Thyroid gland (tissue), 4 donors: ENCODE results near the gene TPBG. TPM values are rescaled to one million over a fixed set of nuclear protein-coding genes. Genes with fewer than 3 reads are reported as not detected.
A peak's percentile ranks its signal among the peaks of the same experiment; 100 is the strongest.

Source experiments
- DNase-seq, 2 donors: peaks; one replicate each; pipeline ENCODE4 v3.0.0-alpha.2; 2019
- H3K27ac ChIP-seq, 3 donors: fragments of 200-600 bp; sonication (generic); 1 replicate in 2 of 3; 2 replicates in 1 of 3; pipeline ENCODE4 v1.5.1; 2016 to 2019; ENCODE audit warnings: mild to moderate bottlenecking in 1 of 3, moderate library complexity in 1 of 3
- H3K27me3 ChIP-seq: fragments of 200-600 bp; sonication (generic); one replicate; pipeline ENCODE4 v1.5.1; 2019
- H3K36me3 ChIP-seq, 2 donors: fragments of 200-600 bp; sonication (generic); one replicate each; pipeline ENCODE4 v1.5.1; 2016 to 2019
- H3K4me1 ChIP-seq, 2 donors: fragments of 200-600 bp; sonication (generic); one replicate each; pipeline ENCODE4 v1.5.1; 2017 to 2019
- H3K4me3 ChIP-seq, 3 donors: fragments of 200-600 bp; sonication (generic); replicated peaks in 1 of 3; 1 replicate in 2 of 3; 2 replicates in 1 of 3; pipeline ENCODE4 v1.5.1; 2016; ENCODE audit warnings: mild to moderate bottlenecking in 1 of 3
- H3K9me3 ChIP-seq: fragments of 200-600 bp; sonication (generic); one replicate; pipeline ENCODE4 v1.5.1; 2017
- CTCF ChIP-seq, 6 experiments: fragments of 200-600 bp in 3 of 6; fragments of 450-650 bp in 3 of 6; sonication (generic) in 3 of 6; IDR thresholded peaks; one replicate each; pipeline ENCODE4 v1.5.1; 2016 to 2019; ENCODE audit warnings: antibody characterized with exemption in 6 of 6, mild to moderate bottlenecking in 2 of 6, inconsistent platforms in 1 of 6, moderate library complexity in 1 of 6
- POLR2A ChIP-seq, 2 donors: fragments of 450-650 bp; IDR thresholded peaks; one replicate each; pipeline ENCODE4 v1.6.1; 2017; ENCODE audit warnings: antibody characterized with exemption in 2 of 2, mild to moderate bottlenecking in 2 of 2, moderate library complexity in 1 of 2
- WGBS, 2 donors: methylation state at CpG; one replicate each; pipeline ENCODE4 v1.1.5; 2017; 5-methylcytosine and 5-hydroxymethylcytosine counted together
- intact Hi-C: fragments of 100-400 bp; cut with DNase I; formaldehyde crosslinking; loops from one replicate; pipeline ENCODE4 v1.15.1; 2023
- total RNA-seq, 4 donors: library from RNA; depleted of rRNA; stranded (reverse); fragments of >200 nt; gene quantifications; one replicate each; pipeline ENCODE4 v1.2.3, GENCODE V29; 2016

The TPBG gene
- total RNA-seq, 4 donors from 2014 or later: 28.0 to 39.2 (median 32.6) TPM

DNA sequence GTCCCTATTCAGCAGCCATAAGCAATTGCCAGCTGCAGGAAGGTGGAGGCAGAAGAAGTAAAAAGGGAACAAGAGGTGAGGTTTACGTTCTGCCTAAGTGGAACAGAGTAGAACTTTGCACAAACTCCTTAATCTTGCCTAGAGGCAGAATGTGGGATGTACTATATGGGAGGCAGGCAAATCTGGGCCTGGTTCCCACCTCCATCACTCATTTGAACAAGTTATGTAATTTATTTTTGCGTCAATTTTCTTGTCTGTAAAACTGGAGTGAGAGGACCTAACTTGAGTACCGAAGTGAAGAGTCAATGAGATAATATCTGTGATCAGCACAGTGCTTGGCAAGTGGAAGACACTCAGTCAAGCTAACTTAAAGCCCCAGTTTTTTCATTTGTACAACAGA is 2.0 kb upstream of the TPBG start:
- Histone ChIP-seq H3K4me3 (no peak overlapping the region), H3K27ac (no peak overlapping the region), H3K9me3 (no peaks in the 10 kb centered on the region), H3K4me1 (peaks cover 6 to 11% of the 10 kb centered on the region in 2 donors), H3K36me3 (no peaks in the 10 kb centered on the region), H3K27me3 (no peaks in the 10 kb centered on the region)
- 80 to 82% methylated on average over 3 of the region's 3 CpGs for WGBS, 2 donors
- no peak for TF ChIP-seq POLR2A (IDR thresholded peaks at IDR 0.05)
- TF ChIP-seq CTCF (IDR thresholded peaks at IDR 0.05): no peak
- no peak for DNase-seq
- intact Hi-C loops: no loop called here

- H3K36me3 ChIP-seq: no peaks in the 10 kb centered on the region
- peaks cover 6 to 11% of the 10 kb centered on the region in 2 donors for H3K4me1 ChIP-seq
- no peak overlapping the region for H3K27ac ChIP-seq
- H3K27me3 ChIP-seq: no peaks in the 10 kb centered on the region
- H3K9me3 ChIP-seq: no peaks in the 10 kb centered on the region
- no peak for TF ChIP-seq CTCF (IDR thresholded peaks at IDR 0.05)
- no peak for TF ChIP-seq POLR2A (IDR thresholded peaks at IDR 0.05)
- intact Hi-C loops: no loop called here
- no peak for DNase-seq
- 64 to 69% methylated on average over 4 of the region's 4 CpGs for WGBS, 2 donors
- no peak overlapping the region for H3K4me3 ChIP-seq
These were observed 1.5 kb upstream of the TPBG start for GRCh38 chr6:82362144-82362543.

- TF ChIP-seq POLR2A (IDR thresholded peaks at IDR 0.05) (no peak), CTCF (IDR thresholded peaks at IDR 0.05) (no peak)
- intact Hi-C loops: no loop called here
- peak overlapping the region; percentile 43 to 86 (median 64) for H3K4me3 ChIP-seq
- H3K9me3 ChIP-seq: no peaks in the 10 kb centered on the region
- no peaks in the 10 kb centered on the region for H3K27me3 ChIP-seq
- peak in 1 of 2 donors; percentile 19 for DNase-seq
- H3K27ac ChIP-seq: peak overlapping the region in 2 of 3 donors; percentile 75 to 76
- H3K36me3 ChIP-seq: no peaks in the 10 kb centered on the region
- H3K4me1 ChIP-seq: peaks cover 6 to 11% of the 10 kb centered on the region in 2 donors
- WGBS, 2 donors: 4 to 6% methylated on average over 13 of the region's 13 CpGs
These were observed 664 bp upstream of the TPBG start for GRCh38 chr6:82362878-82363427.

- Histone ChIP-seq H3K36me3 (no peaks in the 10 kb centered on the region), H3K4me1 (peaks cover 6 to 11% of the 10 kb centered on the region in 2 donors), H3K4me3 (peak overlapping the region; percentile 43 to 86 (median 64)), H3K27me3 (no peaks in the 10 kb centered on the region), H3K27ac (peak overlapping the region; percentile 75 to 79 (median 76)), H3K9me3 (no peaks in the 10 kb centered on the region)
- TF ChIP-seq POLR2A (IDR thresholded peaks at IDR 0.05) (no peak), CTCF (IDR thresholded peaks at IDR 0.05) (no peak)
- 1% methylated on average over 38 to 66 of the region's 88 CpGs for WGBS, 2 donors
- intact Hi-C loops: no loop called here
- peak; percentile 60 to 72 for DNase-seq
These were observed 734 bp downstream of the TPBG start for GRCh38 chr6:82364087-82365015.
